Keratinocyte (primary cell): ENCODE measurements around the gene TMX3. TPM values are rescaled to one million over a fixed set of nuclear protein-coding genes. Genes with fewer than 3 reads are reported as not detected.

Experiments
- DNase-seq: peaks from one replicate; pipeline ENCODE4 v3.0.0-alpha.2; 2011; ENCODE audit warnings: low read depth, missing footprints, low spot score
- FAIRE-seq: peaks from 2 replicates; lab custom pipeline; 2011; peaks lifted over from hg19 to GRCh38; lab: Jason Lieb, UNC
- H2AFZ ChIP-seq: 2 replicates; pipeline ENCODE4 v1.6.0; 2012; ENCODE audit warnings: low read length, control low read depth, inconsistent platforms; ENCODE audit not compliant: control insufficient read depth
- H3K27ac ChIP-seq: 2 replicates; pipeline ENCODE4 v1.5.1; 2011; ENCODE audit warnings: low read length; ENCODE audit not compliant: control insufficient read depth, insufficient read depth
- H3K27me3 ChIP-seq: 3 replicates; pipeline ENCODE4 v1.6.0; 2011; ENCODE audit warnings: low read length; ENCODE audit not compliant: control insufficient read depth, insufficient read depth; ENCODE audit errors: extremely low read depth
- H3K36me3 ChIP-seq, 2 experiments: 2 replicates in 1 of 2; 3 replicates in 1 of 2; pipeline ENCODE4 v1.5.1; 2011; ENCODE audit warnings: low read length in 2 of 2, mild to moderate bottlenecking in 1 of 2; ENCODE audit not compliant: control insufficient read depth in 2 of 2, insufficient read depth in 2 of 2; ENCODE audit errors: extremely low read depth in 1 of 2
- H3K4me1 ChIP-seq: 3 replicates; pipeline ENCODE4 v1.5.1; 2011; ENCODE audit warnings: low read length; ENCODE audit not compliant: control insufficient read depth, insufficient read depth; ENCODE audit errors: extremely low read depth
- H3K4me2 ChIP-seq: 3 replicates; pipeline ENCODE4 v1.6.0; 2011; ENCODE audit warnings: low read depth, low read length; ENCODE audit not compliant: control insufficient read depth, insufficient read depth; ENCODE audit errors: extremely low read depth
- H3K4me3 ChIP-seq, 3 experiments: fragments of 200-600 bp in 1 of 3; sonication (generic) in 1 of 3; 2 replicates in 2 of 3; 3 replicates in 1 of 3; pipeline ENCODE4 v1.5.1; 2011 to 2016; ENCODE audit warnings: low read length in 3 of 3, mild to moderate bottlenecking in 3 of 3, control low read depth in 2 of 3, inconsistent platforms in 1 of 3, low read depth in 1 of 3, mixed read lengths in 1 of 3, mixed run types in 1 of 3, moderate library complexity in 1 of 3; ENCODE audit not compliant: control insufficient read depth in 2 of 3, insufficient read depth in 2 of 3; ENCODE audit errors: extremely low read depth in 1 of 3
- H3K79me2 ChIP-seq: 2 replicates; pipeline ENCODE4 v1.6.0; 2012; ENCODE audit warnings: low read length; ENCODE audit not compliant: control insufficient read depth, insufficient read depth
- H3K9ac ChIP-seq: 3 replicates; pipeline ENCODE4 v1.6.0; 2011; ENCODE audit warnings: low read length; ENCODE audit not compliant: control insufficient read depth, insufficient read depth; ENCODE audit errors: extremely low read depth
- H3K9me1 ChIP-seq: 3 replicates; pipeline ENCODE4 v1.6.0; 2011; ENCODE audit warnings: low read length; ENCODE audit not compliant: control insufficient read depth, insufficient read depth; ENCODE audit errors: extremely low read depth
- H3K9me3 ChIP-seq: 2 replicates; pipeline ENCODE4 v1.5.1; 2012; ENCODE audit warnings: low read depth, low read length; ENCODE audit not compliant: control insufficient read depth
- H4K20me1 ChIP-seq: 3 replicates; pipeline ENCODE4 v1.6.0; 2011; ENCODE audit warnings: low read length; ENCODE audit not compliant: control insufficient read depth, insufficient read depth; ENCODE audit errors: extremely low read depth
- EZH2 ChIP-seq: IDR thresholded peaks from one replicate; pipeline ENCODE4 v1.6.1; 2012; ENCODE audit warnings: inconsistent platforms, mild to moderate bottlenecking, low read length, moderate library complexity
- dilution Hi-C: fragments of 300-500 bp; cut with MboI; formaldehyde crosslinking; loops from one replicate; pipeline ENCODE4 v1.7.0; 2020; ENCODE audit warnings: low sequenced_read_pairs; ENCODE audit not compliant: extremely low pct_ligation_motif_present
- polyA plus RNA-seq, 5 experiments: library from polyadenylated mRNA; depleted of rRNA in 3 of 5; stranded (reverse) in 3 of 5; stranded (forward) in 1 of 5; unstranded in 1 of 5; fragments of >200 nt; gene quantifications; 1 replicate in 1 of 5; 2 replicates in 3 of 5; 3 replicates in 1 of 5; pipeline versions ENCODE4 v1.2.1 to v1.2.3, GENCODE V29; 2011 to 2012; ENCODE audit warnings: missing spikeins in 2 of 5, low read depth in 1 of 5, low replicate concordance in 1 of 5
- TF ChIP-seq, protein P1 (sequence below), 3 experiments: IDR thresholded peaks in 1 of 3; conservative IDR thresholded peaks in 1 of 3; optimal IDR thresholded peaks in 1 of 3; 2 replicates in 2 of 3; 3 replicates in 1 of 3; pipeline versions ENCODE3 to v1.5.1; 2011; ENCODE audit warnings: low read length in 3 of 3, mild to moderate bottlenecking in 3 of 3, moderate library complexity in 2 of 3, control low read depth in 1 of 3, inconsistent platforms in 1 of 3; ENCODE audit not compliant: insufficient read depth in 2 of 3; ENCODE audit errors: extremely low read depth in 1 of 3

TMX3 gene
- polyA plus RNA-seq, 1 donor (not counting 4 experiments of a cell fraction or from before 2014, with no cell fraction given): 55.5 TPM

DNA sequence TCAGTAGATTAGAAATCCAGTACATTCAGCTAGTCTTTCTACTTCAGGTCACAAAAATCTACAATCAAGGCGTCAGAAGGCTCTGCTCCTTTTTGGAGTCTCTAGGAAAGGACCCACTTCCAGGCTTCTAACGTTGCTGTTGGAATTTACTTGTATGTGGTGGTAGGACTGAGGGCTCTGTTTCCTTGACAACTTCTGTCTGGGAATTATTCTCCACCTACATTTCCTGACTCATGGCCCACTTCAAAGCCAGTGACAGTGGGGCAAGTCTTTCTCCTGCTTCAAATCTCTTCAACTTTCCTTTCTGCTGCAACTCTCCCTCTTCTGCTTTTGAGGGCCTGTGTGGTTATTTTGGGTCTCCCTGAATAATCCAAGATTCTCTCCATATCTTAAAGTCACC is 10.4 kb upstream of the TMX3 start:
- dilution Hi-C loops: no loop called here
- Histone ChIP-seq H2AFZ (no peak overlapping the region), H3K27ac (no peak overlapping the region), H4K20me1 (no peaks in the 10 kb centered on the region), H3K4me3 (no peak overlapping the region), H3K9ac (no peak overlapping the region), H3K9me1 (no peaks in the 10 kb centered on the region), H3K9me3 (no peaks in the 10 kb centered on the region), H3K36me3 (no peaks in the 10 kb centered on the region), H3K4me2 (no peak overlapping the region), H3K79me2 (no peaks in the 10 kb centered on the region), H3K27me3 (no peaks in the 10 kb centered on the region), H3K4me1 (no peaks in the 10 kb centered on the region)
- no peak for DNase-seq
- TF ChIP-seq, protein P1, sequence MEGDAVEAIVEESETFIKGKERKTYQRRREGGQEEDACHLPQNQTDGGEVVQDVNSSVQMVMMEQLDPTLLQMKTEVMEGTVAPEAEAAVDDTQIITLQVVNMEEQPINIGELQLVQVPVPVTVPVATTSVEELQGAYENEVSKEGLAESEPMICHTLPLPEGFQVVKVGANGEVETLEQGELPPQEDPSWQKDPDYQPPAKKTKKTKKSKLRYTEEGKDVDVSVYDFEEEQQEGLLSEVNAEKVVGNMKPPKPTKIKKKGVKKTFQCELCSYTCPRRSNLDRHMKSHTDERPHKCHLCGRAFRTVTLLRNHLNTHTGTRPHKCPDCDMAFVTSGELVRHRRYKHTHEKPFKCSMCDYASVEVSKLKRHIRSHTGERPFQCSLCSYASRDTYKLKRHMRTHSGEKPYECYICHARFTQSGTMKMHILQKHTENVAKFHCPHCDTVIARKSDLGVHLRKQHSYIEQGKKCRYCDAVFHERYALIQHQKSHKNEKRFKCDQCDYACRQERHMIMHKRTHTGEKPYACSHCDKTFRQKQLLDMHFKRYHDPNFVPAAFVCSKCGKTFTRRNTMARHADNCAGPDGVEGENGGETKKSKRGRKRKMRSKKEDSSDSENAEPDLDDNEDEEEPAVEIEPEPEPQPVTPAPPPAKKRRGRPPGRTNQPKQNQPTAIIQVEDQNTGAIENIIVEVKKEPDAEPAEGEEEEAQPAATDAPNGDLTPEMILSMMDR (optimal IDR thresholded peaks at IDR 0.05 in 1 of 3, IDR thresholded peaks at IDR 0.05 in 1 of 3, conservative IDR thresholded peaks at IDR 0.05 in 1 of 3; ENCODE audit: extremely low read depth in 1 of 3, insufficient read depth in 2 of 3, low read length in 3 of 3): no peak
- TF ChIP-seq EZH2: no peak
- FAIRE-seq: no peak

GRCh38 chr18:68724021-68724420 is 9.1 kb upstream of the TMX3 start:
- Histone ChIP-seq H3K36me3 (no peaks in the 10 kb centered on the region), H3K4me3 (no peak overlapping the region), H3K27me3 (no peaks in the 10 kb centered on the region), H2AFZ (no peak overlapping the region), H3K4me1 (no peaks in the 10 kb centered on the region), H3K4me2 (no peak overlapping the region), H3K27ac (no peak overlapping the region), H3K9ac (no peak overlapping the region), H3K9me3 (no peaks in the 10 kb centered on the region), H3K9me1 (no peaks in the 10 kb centered on the region), H4K20me1 (no peaks in the 10 kb centered on the region), H3K79me2 (no peaks in the 10 kb centered on the region)
- FAIRE-seq (no peak), DNase-seq (no peak)
- TF ChIP-seq, protein P1 (optimal IDR thresholded peaks at IDR 0.05 in 1 of 3, IDR thresholded peaks at IDR 0.05 in 1 of 3, conservative IDR thresholded peaks at IDR 0.05 in 1 of 3; ENCODE audit: extremely low read depth in 1 of 3, insufficient read depth in 2 of 3, low read length in 3 of 3): no peak
- TF ChIP-seq EZH2: no peak
- dilution Hi-C loops: no loop called here
